KOPT-K1 (cell line): ENCODE results near the gene IL20RB.

Experiments
- H3K27ac ChIP-seq: fragments of 200-600 bp; sonication (generic); 2 replicates; pipeline ENCODE4 v1.5.1; 2016; ENCODE audit warnings: antibody characterized with exemption, mild to moderate bottlenecking, low read depth, low read length; ENCODE audit not compliant: poor library complexity, severe bottlenecking
- H3K36me3 ChIP-seq: fragments of 200-600 bp; sonication (generic); 2 replicates; pipeline ENCODE4 v1.5.1; 2017; ENCODE audit warnings: antibody characterized with exemption, mild to moderate bottlenecking, low read length, moderate library complexity; ENCODE audit not compliant: insufficient read depth
- H3K9me3 ChIP-seq: fragments of 200-600 bp; sonication (generic); 2 replicates; pipeline ENCODE4 v1.5.1; 2017; ENCODE audit warnings: antibody characterized with exemption, low read length, mild to moderate bottlenecking; ENCODE audit not compliant: insufficient read depth, poor library complexity, severe bottlenecking

IL20RB gene, protein sequence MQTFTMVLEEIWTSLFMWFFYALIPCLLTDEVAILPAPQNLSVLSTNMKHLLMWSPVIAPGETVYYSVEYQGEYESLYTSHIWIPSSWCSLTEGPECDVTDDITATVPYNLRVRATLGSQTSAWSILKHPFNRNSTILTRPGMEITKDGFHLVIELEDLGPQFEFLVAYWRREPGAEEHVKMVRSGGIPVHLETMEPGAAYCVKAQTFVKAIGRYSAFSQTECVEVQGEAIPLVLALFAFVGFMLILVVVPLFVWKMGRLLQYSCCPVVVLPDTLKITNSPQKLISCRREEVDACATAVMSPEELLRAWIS

GRCh38 chr3:136957751-136958288 lies at the start of gene IL20RB:
IL20RB (plus strand) TSS chr3:136957983; CDS start chr3:136958114, 131 bp downstream.
- Histone ChIP-seq H3K36me3 (peaks cover 6% of the 10 kb centered on the region; the same call in 1 of the 2 replicates), H3K9me3 (no peaks in the 10 kb centered on the region), H3K27ac (no peak within 1 kb of the TSS)

DNA sequence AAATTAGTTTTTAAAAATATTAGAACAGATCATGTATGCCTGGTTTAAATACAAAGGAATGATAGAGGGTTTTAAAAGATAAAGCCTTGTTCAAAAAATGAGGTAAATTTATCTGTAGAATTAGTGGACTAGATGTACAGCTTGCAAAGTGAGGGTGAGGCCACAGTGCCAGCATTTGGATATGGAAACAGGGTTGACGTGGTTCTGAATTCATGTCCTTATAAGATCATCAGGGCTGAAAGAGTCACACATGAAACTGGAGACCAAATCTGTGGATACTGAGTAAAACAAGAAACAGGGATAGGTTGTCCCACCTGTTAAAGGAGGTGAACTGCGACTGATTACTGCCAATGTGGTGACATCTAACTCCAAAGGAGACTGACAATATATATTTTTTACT lies 49.5 kb upstream of the IL20RB start:
- peaks cover 18% of the 10 kb centered on the region for H3K9me3 ChIP-seq
- H3K36me3 ChIP-seq: peaks cover 4% of the 10 kb centered on the region
- H3K27ac ChIP-seq: no peak overlapping the region

- H3K9me3 ChIP-seq: peaks cover 9% of the 10 kb centered on the region
- peak overlapping the region; percentile 26 for H3K27ac ChIP-seq
- H3K36me3 ChIP-seq: peaks cover 4% of the 10 kb centered on the region
These were observed 48.6 kb upstream of the IL20RB start for GRCh38 chr3:136909187-136909586.

GRCh38 chr3:136910697-136911096 lies 47.1 kb upstream of the IL20RB start:
- Histone ChIP-seq H3K36me3 (peaks cover 7% of the 10 kb centered on the region), H3K27ac (no peak overlapping the region), H3K9me3 (no peaks in the 10 kb centered on the region)

- Histone ChIP-seq H3K36me3 (peaks cover 13% of the 10 kb centered on the region), H3K27ac (no peak overlapping the region), H3K9me3 (no peaks in the 10 kb centered on the region)
These were observed 44.6 kb upstream of the IL20RB start for GRCh38 chr3:136913168-136913567.

DNA sequence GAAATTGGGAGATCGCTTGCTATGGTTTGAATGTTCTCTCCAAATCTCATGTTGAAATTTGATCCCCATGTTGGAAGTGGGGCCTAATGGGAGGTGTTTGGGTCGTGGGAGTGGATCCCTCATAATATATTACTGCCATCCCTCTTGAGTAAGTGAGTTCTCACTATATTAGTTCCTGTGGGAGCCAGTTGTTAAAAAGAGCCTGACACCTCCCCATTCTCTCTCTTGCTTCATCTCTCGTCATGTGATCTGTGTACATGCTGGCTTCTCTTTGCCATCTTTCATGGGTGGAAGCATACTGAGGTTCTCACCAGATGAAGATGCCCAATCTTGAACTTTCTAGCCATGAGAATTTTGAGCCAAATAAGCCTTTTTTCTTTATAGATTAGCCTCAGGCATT lies 43.0 kb upstream of the IL20RB start:
- H3K27ac ChIP-seq: no peak overlapping the region
- peaks cover 13% of the 10 kb centered on the region for H3K36me3 ChIP-seq
- H3K9me3 ChIP-seq: no peaks in the 10 kb centered on the region

GRCh38 chr3:136916223-136916622 lies 41.6 kb upstream of the IL20RB start:
- H3K27ac ChIP-seq: no peak overlapping the region
- H3K9me3 ChIP-seq: no peaks in the 10 kb centered on the region
- H3K36me3 ChIP-seq: peaks cover 13% of the 10 kb centered on the region

DNA sequence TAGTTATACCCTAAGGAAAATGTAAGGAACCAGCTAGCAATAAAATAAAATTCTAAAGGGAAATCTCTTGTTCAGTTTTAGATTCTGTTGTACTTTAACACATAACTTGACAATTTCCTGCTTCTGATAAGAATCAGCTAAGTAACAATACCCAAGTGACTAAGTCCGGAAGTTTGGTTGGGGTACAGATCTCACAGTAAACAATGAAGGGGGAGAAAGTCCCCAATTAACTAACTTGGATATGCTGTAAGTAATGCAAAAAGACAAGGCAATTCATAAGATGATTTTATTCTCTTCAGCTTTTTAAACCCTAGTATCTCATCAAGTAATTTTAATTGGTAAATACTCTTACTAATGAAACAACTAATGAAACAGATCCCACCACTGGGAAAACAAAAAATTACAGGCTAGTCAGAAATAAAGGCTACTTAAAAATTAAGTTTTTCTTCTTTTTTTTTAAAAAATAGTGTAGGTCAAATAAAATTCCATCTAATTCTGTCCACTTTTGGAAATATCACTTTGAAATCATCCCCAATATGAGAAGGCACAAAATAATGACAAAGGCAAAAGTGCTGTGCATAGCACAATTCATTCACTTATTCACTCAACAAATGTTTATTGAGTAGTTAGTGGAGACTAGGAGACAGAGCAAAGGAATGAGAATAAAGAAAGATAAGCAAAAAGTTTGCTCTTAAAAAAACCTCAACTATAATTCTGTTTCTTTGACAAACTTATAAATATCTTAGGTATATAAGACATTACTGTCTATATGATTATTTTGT lies 37.8 kb upstream of the IL20RB start:
- H3K27ac ChIP-seq: peak overlapping the region; percentile 46
- no peaks in the 10 kb centered on the region for H3K9me3 ChIP-seq
- 0 out of 2 replicates have a peak, but pooled peaks cover 9% of the 10 kb centered on the region for H3K36me3 ChIP-seq

DNA sequence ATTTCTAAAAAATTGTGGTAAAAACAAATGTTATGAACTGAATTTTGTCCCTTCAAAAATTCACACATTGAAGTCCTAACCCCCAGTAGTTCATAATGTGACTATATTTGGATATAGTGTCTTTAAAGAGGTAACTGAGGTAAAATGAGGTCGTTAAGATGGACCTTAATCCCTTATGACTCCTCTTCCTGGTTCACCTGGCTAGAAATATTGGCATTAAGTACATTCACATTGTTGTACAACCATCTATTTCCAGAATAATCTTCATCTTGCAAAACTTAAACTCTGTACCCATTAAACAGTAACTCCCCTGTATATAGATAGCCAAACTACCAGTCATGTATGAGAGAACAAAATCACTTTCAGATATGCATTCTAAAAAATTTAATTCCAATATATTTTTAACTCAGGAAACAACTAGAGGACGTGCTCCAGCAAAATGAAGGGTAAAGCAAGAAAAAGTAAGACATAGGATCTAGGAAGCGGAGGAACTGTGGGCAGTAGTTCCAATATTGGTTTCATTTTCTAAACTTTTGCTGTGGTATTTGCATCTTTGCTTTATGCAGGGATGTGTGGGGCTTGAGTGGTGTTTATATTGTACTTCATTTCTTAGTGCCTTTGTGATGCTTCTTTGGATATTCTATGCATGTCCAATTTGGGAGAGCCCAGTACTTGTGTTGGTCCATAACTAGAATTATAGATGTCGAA lies 36.7 kb upstream of the IL20RB start:
- Histone ChIP-seq H3K9me3 (no peaks in the 10 kb centered on the region), H3K27ac (peak overlapping the region; percentile 12), H3K36me3 (0 out of 2 replicates have a peak, but pooled peaks cover 3% of the 10 kb centered on the region)

DNA sequence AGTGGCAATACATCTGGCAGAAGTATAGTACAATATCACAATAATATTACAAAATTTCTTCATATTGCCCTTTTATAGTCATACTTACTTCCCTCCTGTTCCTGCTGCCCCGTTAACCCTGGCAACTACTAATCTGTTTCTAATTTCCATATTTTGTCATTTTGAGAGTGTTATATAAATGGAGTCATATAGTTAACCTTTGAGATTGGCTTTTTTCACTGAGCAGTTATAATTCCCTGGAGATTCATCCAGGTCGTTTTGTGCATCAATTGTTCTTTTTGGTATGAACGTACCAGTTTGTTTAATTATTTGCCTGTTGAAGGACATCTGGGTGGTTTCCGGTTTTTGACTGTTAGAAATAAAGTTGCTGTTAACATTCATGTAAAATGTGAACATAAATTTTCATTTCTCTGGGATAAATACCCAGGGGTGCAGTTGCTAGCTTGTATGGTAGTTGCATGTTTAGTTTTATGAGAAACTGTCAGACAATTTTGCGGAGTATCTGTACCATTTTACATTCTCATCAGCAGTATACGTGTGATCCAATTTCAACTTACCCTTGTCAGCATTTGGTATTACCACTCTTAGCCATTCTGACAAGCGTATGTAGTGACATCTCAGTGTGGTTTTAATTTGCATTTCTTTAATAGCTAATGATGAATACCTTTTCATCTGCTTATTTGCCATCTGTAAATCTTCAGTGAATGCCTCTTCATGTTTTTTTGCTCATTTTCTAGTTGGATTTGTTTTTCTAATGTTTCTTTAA lies 32.2 kb upstream of the IL20RB start:
- H3K9me3 ChIP-seq: no peaks in the 10 kb centered on the region
- peaks cover 24% of the 10 kb centered on the region for H3K36me3 ChIP-seq
- H3K27ac ChIP-seq: no peak overlapping the region

DNA sequence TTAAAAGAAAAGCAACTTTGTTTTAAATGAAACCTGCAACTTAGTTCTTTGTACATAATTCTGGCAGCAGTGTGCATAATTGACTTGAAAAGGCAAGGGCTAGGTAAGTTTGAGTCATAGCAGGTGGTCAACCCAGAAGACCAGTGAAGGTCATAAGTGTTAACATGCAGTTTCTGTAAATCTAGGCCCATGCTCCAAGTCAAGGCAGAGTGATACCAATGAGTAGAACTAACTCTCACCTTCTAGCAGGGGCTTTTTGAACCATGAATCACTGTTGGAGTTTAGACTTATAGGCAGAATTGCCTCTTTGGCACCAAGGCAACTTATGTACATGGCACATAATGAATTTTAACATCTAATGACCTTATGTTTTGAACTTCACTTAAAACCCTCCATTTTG lies 29.5 kb upstream of the IL20RB start:
- H3K27ac ChIP-seq: no peak overlapping the region
- no peaks in the 10 kb centered on the region for H3K9me3 ChIP-seq
- peaks cover 43% of the 10 kb centered on the region for H3K36me3 ChIP-seq

- Histone ChIP-seq H3K27ac (no peak overlapping the region), H3K9me3 (no peaks in the 10 kb centered on the region), H3K36me3 (peaks cover 61% of the 10 kb centered on the region)
These were observed 27.7 kb upstream of the IL20RB start for GRCh38 chr3:136929977-136930670.

- Histone ChIP-seq H3K27ac (no peak overlapping the region), H3K36me3 (peaks cover 68% of the 10 kb centered on the region), H3K9me3 (peaks cover 9% of the 10 kb centered on the region)
These were observed 26.2 kb upstream of the IL20RB start for GRCh38 chr3:136931606-136932005.

- Histone ChIP-seq H3K27ac (no peak overlapping the region), H3K36me3 (peaks cover 75% of the 10 kb centered on the region), H3K9me3 (peaks cover 17% of the 10 kb centered on the region)
These were observed 25.3 kb upstream of the IL20RB start for GRCh38 chr3:136932523-136932922.
